HCT116 (cell line): Measurements from ENCODE around the gene B4GALT7. TPM values are rescaled to one million over a fixed set of nuclear protein-coding genes. Genes with fewer than 3 reads are reported as not detected.

ENCODE experiments used
- ATAC-seq: fragments of 200-7000 bp; cut with Tn5 transposase; 2 replicates; pipeline ENCODE4 v1.9.1; 2020; ENCODE audit warnings: mild to moderate bottlenecking, moderate library complexity
- BruUV-seq: library from RNA; stranded (reverse); fragments of 400-500 nt; replicated peaks from 2 replicates; lab custom pipeline; 2021; lab: Mats Ljungman, UMichigan
- CTCF ChIA-PET: fragments of 300-600 bp; sonication (Branson Sonifier 250); formaldehyde crosslinking; loops from one replicate; lab custom pipeline; 2021; ENCODE audit warnings: antibody characterized with exemption; lab: Charles Lee
- POLR2A ChIA-PET: fragments of 300-600, 350-600 bp; sonication (Branson Sonifier 250); formaldehyde crosslinking; loops from one replicate; lab custom pipeline; 2021; ENCODE audit warnings: antibody characterized with exemption; lab: Charles Lee
- RAD21 ChIA-PET, 2 experiments: fragments of 300-600 bp; sonication (Branson Sonifier 250); formaldehyde crosslinking; loops; one replicate each; lab custom pipeline; 2023; ENCODE audit warnings: low total read pairs in 2 of 2; ENCODE audit not compliant: uncharacterized antibody in 2 of 2, unreplicated experiment in 2 of 2, low non-redundant PET in 1 of 2; lab: Charles Lee
- DNase-seq: peaks from one replicate; pipeline ENCODE4 v3.0.0-alpha.2; 2010; ENCODE audit warnings: low read depth, low spot score
- H2AFZ ChIP-seq: fragments of 200-600 bp; shearing (Covaris generic), sonication (generic); 2 replicates; pipeline ENCODE4 v1.6.1; 2017; ENCODE audit warnings: low read depth, mixed run types, mixed read lengths, antibody characterized with exemption, low read length; ENCODE audit not compliant: poor library complexity, severe bottlenecking
- H3K27ac ChIP-seq: 2 replicates; pipeline ENCODE4 v1.5.1; 2012; ENCODE audit warnings: low read depth, low read length
- H3K27me3 ChIP-seq: fragments of 200-600 bp; sonication (generic); 2 replicates; pipeline ENCODE4 v1.6.1; 2016; ENCODE audit warnings: mixed run types, low read length, mixed read lengths; ENCODE audit not compliant: insufficient read depth
- H3K36me3 ChIP-seq, 2 experiments: fragments of 200-500 bp in 1 of 2; fragments of 200-600 bp in 1 of 2; sonication (Bioruptor generic) in 1 of 2; sonication (generic) in 1 of 2; 2 replicates each; pipeline versions ENCODE4 v1.5.1 to v1.6.1; 2014 to 2016; ENCODE audit warnings: low read length in 2 of 2, inconsistent platforms in 1 of 2, mixed read lengths in 1 of 2, mixed run types in 1 of 2; ENCODE audit not compliant: insufficient read depth in 2 of 2, control insufficient read depth in 1 of 2
- H3K4me1 ChIP-seq, 2 experiments: fragments of 200-600 bp in 1 of 2; sonication (generic) in 1 of 2; 2 replicates each; pipeline versions ENCODE4 v1.5.1 to v1.6.1; 2012 to 2017; ENCODE audit warnings: low read length in 2 of 2, inconsistent platforms in 1 of 2, mild to moderate bottlenecking in 1 of 2, mixed read lengths in 1 of 2, mixed run types in 1 of 2, moderate library complexity in 1 of 2; ENCODE audit not compliant: insufficient read depth in 2 of 2, control insufficient read depth in 1 of 2
- H3K4me2 ChIP-seq: fragments of 200-600 bp; sonication (generic); 2 replicates; pipeline ENCODE4 v1.6.1; 2017; ENCODE audit warnings: mixed run types, low read length, mixed read lengths
- H3K4me3 ChIP-seq, 2 experiments: fragments of 200-600 bp in 1 of 2; sonication (generic) in 1 of 2; replicated peaks in 1 of 2; 2 replicates each; pipeline ENCODE4 v1.5.1; 2011 to 2016; ENCODE audit warnings: low read length in 2 of 2, control low read depth in 1 of 2, low read depth in 1 of 2, mild to moderate bottlenecking in 1 of 2, mixed read lengths in 1 of 2, mixed run types in 1 of 2
- H3K79me2 ChIP-seq: fragments of 200-600 bp; sonication (generic); 2 replicates; pipeline ENCODE4 v1.6.1; 2017; ENCODE audit warnings: mild to moderate bottlenecking, mixed run types, low read length, moderate library complexity, mixed read lengths; ENCODE audit not compliant: insufficient read depth
- H3K9ac ChIP-seq: fragments of 200-600 bp; sonication (generic); 2 replicates; pipeline ENCODE4 v1.6.1; 2016; ENCODE audit warnings: low read length, mixed read lengths
- H3K9me2 ChIP-seq: fragments of 200-600 bp; sonication (generic), shearing (Covaris generic); 2 replicates; pipeline ENCODE4 v1.6.1; 2017; ENCODE audit warnings: mixed run types, mild to moderate bottlenecking, moderate library complexity; ENCODE audit not compliant: insufficient read depth
- H3K9me3 ChIP-seq, 2 experiments: fragments of 200-500 bp in 1 of 2; fragments of 200-600 bp in 1 of 2; sonication (Bioruptor generic) in 1 of 2; sonication (generic) in 1 of 2; 2 replicates each; pipeline ENCODE4 v1.6.1; 2014 to 2017; ENCODE audit warnings: low read length in 2 of 2, mixed read lengths in 2 of 2, inconsistent platforms in 1 of 2, low read depth in 1 of 2, mild to moderate bottlenecking in 1 of 2, mixed run types in 1 of 2, moderate library complexity in 1 of 2; ENCODE audit not compliant: control insufficient read depth in 1 of 2, insufficient read depth in 1 of 2
- H4K20me1 ChIP-seq: fragments of 200-600 bp; sonication (generic), shearing (Covaris generic); 2 replicates; pipeline ENCODE4 v1.6.1; 2017; ENCODE audit warnings: mixed run types, mild to moderate bottlenecking, moderate library complexity; ENCODE audit not compliant: insufficient read depth
- EGR1 ChIP-seq: IDR thresholded peaks from 2 replicates; pipeline ENCODE4 v1.6.1; 2012; ENCODE audit warnings: low read depth
- ELF1 ChIP-seq: IDR thresholded peaks from 2 replicates; pipeline ENCODE4 v1.6.1; 2012; ENCODE audit warnings: low read depth, borderline replicate concordance
- EZH2 ChIP-seq: fragments of 200-600 bp; sonication (generic); IDR thresholded peaks from 2 replicates; pipeline ENCODE4 v1.6.1; 2017; ENCODE audit warnings: antibody characterized with exemption, mixed run types
- EZH2phosphoT487 ChIP-seq: fragments of 200-600 bp; IDR thresholded peaks from 2 replicates; pipeline ENCODE4 v1.6.1; 2018; ENCODE audit warnings: antibody characterized with exemption, borderline replicate concordance
- FOSL1 ChIP-seq: IDR thresholded peaks from 2 replicates; pipeline ENCODE4 v1.6.1; 2012; ENCODE audit warnings: low read depth
- JUND ChIP-seq: IDR thresholded peaks from 2 replicates; pipeline ENCODE4 v1.6.1; 2012
- POLR2A ChIP-seq: IDR thresholded peaks from 2 replicates; pipeline ENCODE4 v1.7.0; 2011; ENCODE audit warnings: borderline replicate concordance; ENCODE audit not compliant: insufficient read depth, insufficient read length; ENCODE audit errors: extremely low read depth
- POLR2AphosphoS5 ChIP-seq: IDR thresholded peaks from 2 replicates; pipeline ENCODE4 v1.6.1; 2011; ENCODE audit warnings: mild to moderate bottlenecking, low read depth, low read length, moderate library complexity
- RAD21 ChIP-seq: IDR thresholded peaks from 2 replicates; pipeline ENCODE4 v1.6.1; 2012; ENCODE audit warnings: low read depth, mild to moderate bottlenecking
- SIN3A ChIP-seq: IDR thresholded peaks from 2 replicates; pipeline ENCODE4 v1.6.1; 2012; ENCODE audit warnings: low read depth
- SRF ChIP-seq: IDR thresholded peaks from 2 replicates; pipeline ENCODE4 v1.6.1; 2012; ENCODE audit warnings: low read depth
- TCF7L2 ChIP-seq: IDR thresholded peaks from 2 replicates; pipeline ENCODE4 v1.7.0; 2011; ENCODE audit warnings: borderline replicate concordance, inconsistent platforms; ENCODE audit not compliant: insufficient read depth, insufficient read length; ENCODE audit errors: extremely low read depth
- intact Hi-C: fragments of 100-400 bp; cut with micrococcal nuclease; formaldehyde crosslinking; loops from 2 replicates; pipeline ENCODE4 v1.10.0; 2022
- total RNA-seq: library from RNA; stranded (reverse); gene quantifications from one replicate; pipeline ENCODE4 v1.2.1, GENCODE V29; 2021; ENCODE audit not compliant: unreplicated experiment
- TF ChIP-seq, protein P1 (sequence below): IDR thresholded peaks from 2 replicates; pipeline ENCODE4 v1.6.1; 2012; ENCODE audit warnings: low read depth
- TF ChIP-seq, protein P2 (sequence below): IDR thresholded peaks from 2 replicates; pipeline ENCODE4 v1.6.1; 2012
- TF ChIP-seq, protein P3 (sequence below): IDR thresholded peaks from 2 replicates; pipeline ENCODE4 v1.6.1; 2012

Gene B4GALT7
- total RNA-seq, 1 experiment from 2014 or later: 25.2 TPM

DNA sequence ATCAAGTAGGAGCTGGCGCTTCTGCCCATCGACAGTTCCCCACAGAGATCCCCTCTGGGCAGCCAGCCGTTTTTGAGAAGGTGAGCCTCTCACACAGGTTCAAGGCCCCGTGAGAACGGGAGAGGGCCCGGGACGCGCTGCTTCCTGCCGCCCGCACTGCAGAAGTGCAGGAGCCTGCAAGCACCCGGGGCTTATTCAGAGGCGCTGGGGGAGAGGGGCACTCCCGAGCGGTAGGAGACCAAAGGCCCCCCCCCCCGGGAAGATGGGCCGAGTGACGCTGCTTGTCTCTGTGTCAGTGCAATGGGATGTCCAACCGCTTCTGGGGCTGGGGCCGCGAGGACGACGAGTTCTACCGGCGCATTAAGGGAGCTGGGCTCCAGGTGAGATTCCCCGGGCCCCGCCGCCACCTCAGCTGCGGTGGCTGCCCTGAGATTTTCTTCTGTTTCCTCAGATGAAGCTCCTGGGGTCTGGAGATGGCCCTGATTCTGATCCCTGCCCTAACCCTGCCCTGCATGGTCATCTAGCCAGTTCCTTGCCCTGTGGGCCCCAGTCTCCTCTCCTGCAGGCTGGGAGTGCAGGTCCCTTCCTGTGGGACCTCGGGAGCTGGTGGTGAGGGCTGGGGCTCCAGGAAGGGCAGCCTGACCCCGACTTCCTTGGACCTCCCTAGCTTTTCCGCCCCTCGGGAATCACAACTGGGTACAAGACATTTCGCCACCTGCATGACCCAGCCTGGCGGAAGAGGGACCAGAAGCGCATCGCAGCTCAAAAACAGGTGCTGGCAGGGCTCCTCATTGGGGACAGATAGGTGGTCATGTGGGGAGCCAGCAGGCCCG is 8.5 kb downstream of the B4GALT7 start (continued):
- TF ChIP-seq FOSL1 (no peak), RAD21 (no peak)

DNA sequence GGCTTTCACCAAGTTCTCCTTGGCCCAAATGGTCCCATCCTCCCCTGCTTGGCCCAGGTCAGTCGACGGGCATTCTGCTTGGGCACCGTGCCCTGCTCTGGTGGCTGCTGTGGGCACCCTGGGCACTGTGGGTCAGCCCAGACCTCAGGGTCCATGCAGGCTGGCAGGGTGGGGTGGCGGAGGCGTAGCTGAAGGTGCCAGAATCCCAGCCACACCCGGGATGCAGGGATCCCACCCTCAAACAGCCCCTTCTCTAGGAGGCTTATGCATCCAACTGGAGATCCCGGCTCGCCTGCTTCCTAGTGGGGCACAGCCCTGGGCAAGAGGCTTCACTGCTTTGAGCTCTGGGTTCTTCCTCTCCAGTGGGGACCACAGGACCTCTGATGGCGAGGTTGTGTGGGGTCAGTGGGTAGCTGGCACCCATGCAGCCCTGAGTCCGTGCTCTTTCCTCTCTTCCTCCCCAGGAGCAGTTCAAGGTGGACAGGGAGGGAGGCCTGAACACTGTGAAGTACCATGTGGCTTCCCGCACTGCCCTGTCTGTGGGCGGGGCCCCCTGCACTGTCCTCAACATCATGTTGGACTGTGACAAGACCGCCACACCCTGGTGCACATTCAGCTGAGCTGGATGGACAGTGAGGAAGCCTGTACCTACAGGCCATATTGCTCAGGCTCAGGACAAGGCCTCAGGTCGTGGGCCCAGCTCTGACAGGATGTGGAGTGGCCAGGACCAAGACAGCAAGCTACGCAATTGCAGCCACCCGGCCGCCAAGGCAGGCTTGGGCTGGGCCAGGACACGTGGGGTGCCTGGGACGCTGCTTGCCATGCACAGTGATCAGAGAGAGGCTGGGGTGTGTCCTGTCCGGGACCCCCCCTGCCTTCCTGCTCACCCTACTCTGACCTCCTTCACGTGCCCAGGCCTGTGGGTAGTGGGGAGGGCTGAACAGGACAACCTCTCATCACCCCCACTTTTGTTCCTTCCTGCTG is 9.4 kb downstream of the B4GALT7 start:
- Histone ChIP-seq H3K9me3 (no peaks in the 10 kb centered on the region), H3K9ac (no peak overlapping the region), H3K27ac (no peak overlapping the region), H3K4me3 (no peak overlapping the region), H2AFZ (no peak overlapping the region), H3K4me2 (no peak overlapping the region), H3K79me2 (peaks cover 16% of the 10 kb centered on the region), H3K36me3 (no peaks in the 10 kb centered on the region; a peak in 1 of 4 replicates), H3K27me3 (no peaks in the 10 kb centered on the region), H4K20me1 (no peaks in the 10 kb centered on the region), H3K9me2 (no peaks in the 10 kb centered on the region), H3K4me1 (peaks cover 4 to 8% of the 10 kb centered on the region in 2 experiments; a peak in 2 of 4 replicates)
- DNase-seq (no peak), ATAC-seq (no peak)
- intact Hi-C loops: loop anchor here (10.0 kb wide), 1 partner anchor 455 kb away; no protein-coding TSS in a partner anchor
- RAD21 ChIA-PET: no interaction called here
- no TSS peak for BruUV-seq
- TF ChIP-seq EZH2phosphoT487: no peak
- TF ChIP-seq SIN3A: no peak
- no peak for TF ChIP-seq JUND
- no peak for TF ChIP-seq EGR1
- no peak for TF ChIP-seq ELF1
- TF ChIP-seq RAD21: no peak
- TF ChIP-seq, protein P1, sequence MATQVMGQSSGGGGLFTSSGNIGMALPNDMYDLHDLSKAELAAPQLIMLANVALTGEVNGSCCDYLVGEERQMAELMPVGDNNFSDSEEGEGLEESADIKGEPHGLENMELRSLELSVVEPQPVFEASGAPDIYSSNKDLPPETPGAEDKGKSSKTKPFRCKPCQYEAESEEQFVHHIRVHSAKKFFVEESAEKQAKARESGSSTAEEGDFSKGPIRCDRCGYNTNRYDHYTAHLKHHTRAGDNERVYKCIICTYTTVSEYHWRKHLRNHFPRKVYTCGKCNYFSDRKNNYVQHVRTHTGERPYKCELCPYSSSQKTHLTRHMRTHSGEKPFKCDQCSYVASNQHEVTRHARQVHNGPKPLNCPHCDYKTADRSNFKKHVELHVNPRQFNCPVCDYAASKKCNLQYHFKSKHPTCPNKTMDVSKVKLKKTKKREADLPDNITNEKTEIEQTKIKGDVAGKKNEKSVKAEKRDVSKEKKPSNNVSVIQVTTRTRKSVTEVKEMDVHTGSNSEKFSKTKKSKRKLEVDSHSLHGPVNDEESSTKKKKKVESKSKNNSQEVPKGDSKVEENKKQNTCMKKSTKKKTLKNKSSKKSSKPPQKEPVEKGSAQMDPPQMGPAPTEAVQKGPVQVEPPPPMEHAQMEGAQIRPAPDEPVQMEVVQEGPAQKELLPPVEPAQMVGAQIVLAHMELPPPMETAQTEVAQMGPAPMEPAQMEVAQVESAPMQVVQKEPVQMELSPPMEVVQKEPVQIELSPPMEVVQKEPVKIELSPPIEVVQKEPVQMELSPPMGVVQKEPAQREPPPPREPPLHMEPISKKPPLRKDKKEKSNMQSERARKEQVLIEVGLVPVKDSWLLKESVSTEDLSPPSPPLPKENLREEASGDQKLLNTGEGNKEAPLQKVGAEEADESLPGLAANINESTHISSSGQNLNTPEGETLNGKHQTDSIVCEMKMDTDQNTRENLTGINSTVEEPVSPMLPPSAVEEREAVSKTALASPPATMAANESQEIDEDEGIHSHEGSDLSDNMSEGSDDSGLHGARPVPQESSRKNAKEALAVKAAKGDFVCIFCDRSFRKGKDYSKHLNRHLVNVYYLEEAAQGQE: no peak
- TF ChIP-seq POLR2AphosphoS5: no peak
- TF ChIP-seq, protein P2, sequence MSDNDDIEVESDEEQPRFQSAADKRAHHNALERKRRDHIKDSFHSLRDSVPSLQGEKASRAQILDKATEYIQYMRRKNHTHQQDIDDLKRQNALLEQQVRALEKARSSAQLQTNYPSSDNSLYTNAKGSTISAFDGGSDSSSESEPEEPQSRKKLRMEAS: no peak
- no peak for TF ChIP-seq TCF7L2
- TF ChIP-seq POLR2A: no peak
- TF ChIP-seq, protein P3, sequence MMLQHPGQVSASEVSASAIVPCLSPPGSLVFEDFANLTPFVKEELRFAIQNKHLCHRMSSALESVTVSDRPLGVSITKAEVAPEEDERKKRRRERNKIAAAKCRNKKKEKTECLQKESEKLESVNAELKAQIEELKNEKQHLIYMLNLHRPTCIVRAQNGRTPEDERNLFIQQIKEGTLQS: no peak
- TF ChIP-seq EZH2: no peak
- no peak for TF ChIP-seq SRF
- CTCF ChIA-PET: no interaction called here
- POLR2A ChIA-PET: no interaction called here
